GM04503 (cell line): Measurements from ENCODE around the gene HOXB13.

Experiments used
- DNase-seq: peaks from one replicate; pipeline ENCODE4 v3.0.0-alpha.2; 2012; ENCODE audit warnings: low read depth

HOXB13 gene

DNA sequence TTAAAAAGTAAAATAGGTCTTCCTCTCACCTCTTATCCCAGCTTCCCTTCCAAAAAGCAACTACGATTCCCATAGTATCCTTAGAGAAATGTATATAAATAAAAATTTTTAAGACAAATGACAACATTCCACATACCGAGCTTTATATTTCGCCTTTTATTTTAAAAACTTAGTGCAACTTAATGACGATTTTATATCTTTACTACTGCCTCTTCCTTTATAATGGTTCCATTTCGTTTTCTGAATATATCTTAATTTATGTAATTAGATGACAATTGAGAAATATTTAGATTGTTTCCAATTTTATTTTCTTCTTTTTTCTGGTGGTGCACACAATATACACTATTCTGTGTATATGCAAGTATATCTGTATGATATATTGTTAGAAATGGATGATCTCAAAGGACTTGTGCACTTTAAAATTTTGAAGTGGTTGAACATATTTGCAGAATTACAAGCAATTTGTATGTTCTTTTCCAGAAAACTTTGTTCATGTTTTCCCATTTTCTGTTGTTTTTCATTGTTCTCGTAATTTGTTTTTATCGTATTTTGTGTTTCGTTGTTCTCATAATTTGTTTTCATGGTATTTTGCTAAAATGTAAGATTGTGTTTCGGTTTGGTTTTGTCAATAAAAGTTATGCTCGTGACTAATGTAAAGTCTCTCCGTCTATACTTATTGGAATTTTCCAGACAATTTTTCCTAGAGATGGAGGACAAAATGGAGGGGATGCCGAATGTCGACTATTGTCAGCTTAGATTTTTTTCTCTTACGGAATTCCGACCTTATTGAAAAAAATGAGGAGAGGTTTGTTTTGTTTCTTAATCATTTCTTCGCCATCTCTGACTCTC, 20.4 kb upstream of the HOXB13 start:
- no peak for DNase-seq

DNA sequence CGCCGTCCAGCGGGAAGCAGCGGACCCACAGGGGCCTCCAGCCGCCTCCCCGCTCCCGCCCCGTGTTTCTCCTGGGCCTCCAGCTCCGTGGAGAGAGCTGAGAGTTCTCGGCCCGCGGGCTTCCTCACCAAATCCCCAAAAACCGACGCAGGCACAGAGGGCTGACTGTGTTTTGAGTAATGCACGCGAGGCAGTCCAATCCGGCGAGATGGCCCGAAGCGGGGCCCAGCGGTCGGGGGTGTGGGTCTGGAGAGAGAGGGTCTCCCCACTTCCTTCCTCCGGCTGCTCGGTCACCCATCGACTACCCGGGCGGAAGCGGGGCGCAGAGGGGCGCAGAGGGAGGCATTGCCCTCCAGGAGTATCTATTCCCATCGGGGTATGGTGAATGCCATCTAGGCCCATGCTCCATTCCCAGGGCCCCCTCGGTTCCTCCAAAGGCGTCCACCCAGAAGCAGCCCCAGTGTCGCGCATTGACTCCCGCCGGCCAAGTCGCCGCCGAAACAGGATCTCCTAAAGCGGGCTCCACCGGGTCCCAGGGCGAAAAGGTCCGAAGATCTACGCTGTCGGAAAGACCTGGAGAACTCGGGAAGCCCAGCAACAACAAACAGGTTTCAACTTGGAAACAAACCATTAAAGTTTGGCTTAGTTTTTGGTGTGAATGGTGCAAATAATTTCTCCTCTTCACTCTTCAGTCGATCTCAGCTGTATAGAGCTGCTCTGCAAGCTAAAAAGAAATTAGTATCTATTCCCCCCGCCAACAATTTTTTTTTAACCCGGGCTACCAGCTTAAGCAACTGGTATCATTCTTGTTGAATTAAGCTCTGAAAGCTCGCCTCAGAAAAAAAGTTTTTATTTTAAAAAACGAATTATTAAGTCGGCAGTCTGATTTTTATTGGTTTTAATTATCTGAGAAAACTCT, 19.2 kb upstream of the HOXB13 start:
- no peak for DNase-seq

- DNase-seq, result no peak
Measured at GRCh38 chr17:48746916-48747444, 18.4 kb upstream of the HOXB13 start.

GRCh38 chr17:48745381-48746275, 17.1 kb upstream of the HOXB13 start:
- DNase-seq, result no peak

- DNase-seq, result no peak
Measured at GRCh38 chr17:48740537-48740936, 12.0 kb upstream of the HOXB13 start.

DNA sequence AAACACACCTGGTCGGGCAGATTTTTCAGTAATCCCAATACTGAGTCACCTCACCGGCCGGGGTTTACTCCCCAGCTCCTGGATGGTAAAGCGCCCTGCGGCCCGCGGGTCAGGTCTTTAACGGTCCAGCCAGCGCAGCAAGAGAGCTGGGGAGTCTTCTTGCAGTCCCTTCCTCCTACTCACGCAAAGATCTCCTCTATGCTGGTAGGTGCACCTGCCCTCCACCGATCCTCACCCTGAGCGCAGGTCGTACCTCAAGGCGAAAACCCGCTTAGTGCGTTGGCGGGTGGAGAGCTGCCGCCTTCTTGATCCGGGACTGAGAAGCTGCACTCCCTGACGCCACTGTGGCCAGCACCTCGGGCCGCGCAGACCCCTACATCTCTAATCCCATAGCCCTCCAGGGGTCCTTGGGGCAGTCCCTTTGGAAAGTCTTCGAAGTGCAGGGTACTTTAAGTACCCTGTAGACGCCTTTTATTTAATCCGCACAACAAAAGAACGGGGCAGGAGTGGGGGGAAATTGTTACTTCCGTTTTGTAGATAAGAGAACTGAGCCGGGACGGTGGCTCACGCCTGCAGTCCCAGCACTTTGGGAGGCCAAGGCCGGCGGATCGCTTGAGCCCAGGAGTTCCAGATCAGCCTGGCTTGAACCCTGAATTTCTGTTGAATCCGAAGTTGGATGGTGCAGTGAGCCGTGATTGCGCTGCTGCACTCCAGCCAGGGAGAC, 10.4 kb upstream of the HOXB13 start:
- DNase-seq, result no peak

DNA sequence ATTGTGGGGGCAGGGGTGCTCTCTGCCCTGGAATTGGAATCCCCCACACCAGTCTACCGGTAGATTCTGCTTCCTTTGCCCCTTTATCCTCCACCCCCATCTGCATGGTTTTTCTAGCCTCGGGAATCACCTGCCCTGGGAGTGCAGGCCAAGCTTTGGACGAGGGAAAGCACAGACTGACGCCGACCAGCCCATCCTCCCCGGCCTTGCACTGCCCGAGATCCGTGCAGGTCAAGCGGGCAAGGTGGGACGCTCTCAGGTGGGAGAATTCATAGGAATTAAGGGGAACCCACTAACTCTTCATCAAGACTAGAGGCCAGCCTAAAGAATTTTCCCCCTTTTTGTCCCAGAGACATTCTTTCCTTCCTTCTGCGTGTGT, 9.9 kb upstream of the HOXB13 start:
- no peak for DNase-seq

GRCh38 chr17:48737330-48738043, 8.9 kb upstream of the HOXB13 start:
- DNase-seq, result no peak

GRCh38 chr17:48735062-48735351, 6.5 kb upstream of the HOXB13 start:
- DNase-seq, result no peak

DNA sequence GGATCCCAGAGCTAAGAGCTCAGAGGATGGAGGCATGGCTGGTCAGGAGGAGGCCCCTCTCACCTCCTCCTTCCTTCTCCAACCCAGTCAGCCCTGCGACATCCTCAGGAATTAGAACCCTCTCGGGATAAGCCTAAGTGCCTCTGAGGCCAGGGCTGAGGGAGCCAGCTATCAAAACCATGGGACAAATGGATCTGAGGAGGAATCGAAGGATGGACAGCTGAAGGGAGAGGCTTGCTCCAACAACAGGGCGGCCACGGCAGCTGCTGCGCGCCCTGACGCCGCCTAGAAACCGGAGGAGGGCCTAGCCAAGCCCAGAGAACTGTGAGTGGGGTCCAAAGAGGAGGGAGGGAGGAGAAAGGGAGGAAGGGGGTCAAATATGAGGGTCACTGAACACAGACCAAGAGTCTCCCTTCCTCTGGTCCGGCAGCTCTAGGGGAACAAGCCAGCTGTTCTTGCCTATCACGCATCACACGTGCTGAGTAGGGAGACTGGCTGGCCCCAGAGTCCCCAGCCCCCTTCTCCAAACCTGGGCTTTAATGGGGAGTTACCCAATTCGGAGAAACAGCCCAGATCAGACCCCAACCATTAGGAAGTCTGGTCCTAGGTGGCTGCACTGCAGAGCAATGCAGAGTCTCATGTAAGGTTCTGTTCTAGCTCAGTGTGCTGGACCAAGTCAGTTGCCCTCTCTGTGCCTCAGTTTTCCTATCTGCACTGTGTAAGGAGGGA, 5.9 kb upstream of the HOXB13 start:
- no peak for DNase-seq

GRCh38 chr17:48733632-48734328, 5.2 kb upstream of the HOXB13 start:
- no peak for DNase-seq

DNA sequence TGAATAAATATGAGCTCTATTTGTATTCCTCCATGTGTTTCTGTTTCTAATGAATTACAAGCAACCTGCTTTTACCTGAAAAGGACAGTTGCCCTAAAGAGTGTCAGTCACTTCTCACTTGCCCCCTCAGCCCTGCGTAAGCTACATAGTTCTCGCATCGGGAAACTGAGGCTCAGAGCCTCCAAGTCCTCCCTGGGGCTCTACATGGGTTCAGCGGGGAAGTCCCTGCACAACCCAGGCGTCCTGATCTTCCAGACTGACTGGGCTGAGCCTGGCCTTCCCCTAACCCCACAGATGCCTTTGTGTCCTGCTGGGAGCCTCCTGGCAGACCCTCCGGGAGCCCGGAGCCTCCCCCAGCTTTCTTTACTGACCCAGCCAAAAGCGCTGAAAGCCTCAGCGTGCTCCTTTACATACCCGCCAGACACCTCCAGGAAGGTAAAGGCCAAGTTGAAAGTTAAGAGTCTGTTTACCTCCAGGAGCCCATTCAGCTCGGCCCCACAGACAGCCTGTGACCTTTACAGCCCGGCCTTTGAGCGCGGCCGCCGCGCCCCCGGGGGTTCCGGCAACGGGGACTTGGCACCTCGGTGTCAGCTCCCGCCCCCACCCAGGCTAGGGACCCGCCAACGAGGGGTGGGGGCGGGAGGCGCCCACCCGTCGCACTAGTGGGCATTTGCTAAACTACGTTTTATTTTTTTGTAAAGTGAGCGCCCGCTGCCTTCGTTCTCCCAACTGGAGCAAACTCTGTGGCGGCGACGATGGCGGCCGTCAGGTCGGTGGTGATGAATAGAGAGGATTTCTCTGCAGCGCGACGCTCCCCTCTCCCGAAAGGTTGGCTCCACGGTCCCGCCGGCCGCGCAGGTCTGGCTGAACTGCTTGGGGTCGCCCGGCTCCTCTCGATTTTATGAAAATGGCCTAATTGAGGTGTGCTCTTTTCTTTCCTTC, 4.4 kb upstream of the HOXB13 start:
- DNase-seq, result no peak

DNA sequence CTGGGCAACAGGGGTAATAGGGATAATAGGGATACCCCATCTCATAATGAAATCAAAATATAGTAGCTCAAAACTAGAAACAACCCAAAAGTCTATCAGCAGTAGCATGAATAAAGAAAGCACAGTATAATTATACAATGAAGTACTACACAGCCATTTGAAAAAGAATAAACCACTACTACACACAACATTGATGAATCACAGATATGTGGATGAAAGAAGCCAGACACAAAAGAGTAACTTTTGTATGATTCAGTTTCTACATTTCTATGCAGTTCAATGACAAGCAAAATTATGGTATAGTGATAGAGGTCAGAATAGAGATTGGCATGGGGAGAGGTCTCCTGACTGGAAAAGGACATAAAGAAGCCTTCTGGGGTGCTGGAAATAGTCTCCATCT, 2.8 kb upstream of the HOXB13 start:
- DNase-seq, result no peak

- no peak for DNase-seq
Measured at GRCh38 chr17:48730240-48730550, 1.6 kb upstream of the HOXB13 start.

DNA sequence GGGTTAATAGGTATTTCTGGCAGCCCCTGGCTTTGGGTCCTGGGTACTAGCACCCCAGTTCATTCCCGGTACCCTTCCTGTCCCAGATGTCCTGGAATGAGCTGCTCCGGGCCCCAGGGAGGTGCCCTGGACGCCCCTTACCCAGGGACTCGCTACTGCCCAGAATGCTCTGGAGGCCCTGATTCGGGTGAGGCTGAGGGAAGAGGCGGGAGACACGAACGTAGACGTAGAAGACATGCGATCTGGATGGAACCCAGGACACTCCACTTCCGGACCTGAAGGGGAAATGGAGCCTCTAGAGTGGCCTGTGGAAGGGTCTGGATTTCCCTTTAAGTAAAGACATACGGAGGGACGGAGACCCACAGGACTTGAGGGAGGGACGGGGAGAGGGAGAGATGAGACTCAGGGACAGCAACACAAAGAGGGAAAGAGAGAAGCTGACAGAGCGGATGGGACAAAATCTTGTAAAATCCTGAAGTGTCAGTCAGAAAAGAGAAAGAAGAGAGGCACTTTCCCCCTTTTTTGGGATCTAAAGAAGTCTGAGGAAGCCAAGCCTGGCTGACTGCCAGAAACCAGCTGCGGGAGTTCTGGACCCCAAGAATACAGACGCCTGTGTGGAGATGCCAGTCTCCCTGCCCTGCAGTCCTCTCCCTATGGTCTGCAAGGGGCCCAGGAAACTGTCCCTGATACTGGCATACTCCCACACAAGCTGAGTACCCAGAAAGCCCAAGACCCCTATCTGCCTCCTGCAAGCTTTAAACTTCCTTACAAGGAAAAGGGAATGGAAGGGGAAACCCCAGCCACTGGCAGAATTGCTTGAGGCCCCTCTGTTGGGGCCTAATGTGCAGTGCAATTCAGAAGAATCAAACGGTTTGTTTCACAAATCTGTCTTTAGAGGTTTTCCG, 1.0 kb upstream of the HOXB13 start:
- no peak for DNase-seq

DNA sequence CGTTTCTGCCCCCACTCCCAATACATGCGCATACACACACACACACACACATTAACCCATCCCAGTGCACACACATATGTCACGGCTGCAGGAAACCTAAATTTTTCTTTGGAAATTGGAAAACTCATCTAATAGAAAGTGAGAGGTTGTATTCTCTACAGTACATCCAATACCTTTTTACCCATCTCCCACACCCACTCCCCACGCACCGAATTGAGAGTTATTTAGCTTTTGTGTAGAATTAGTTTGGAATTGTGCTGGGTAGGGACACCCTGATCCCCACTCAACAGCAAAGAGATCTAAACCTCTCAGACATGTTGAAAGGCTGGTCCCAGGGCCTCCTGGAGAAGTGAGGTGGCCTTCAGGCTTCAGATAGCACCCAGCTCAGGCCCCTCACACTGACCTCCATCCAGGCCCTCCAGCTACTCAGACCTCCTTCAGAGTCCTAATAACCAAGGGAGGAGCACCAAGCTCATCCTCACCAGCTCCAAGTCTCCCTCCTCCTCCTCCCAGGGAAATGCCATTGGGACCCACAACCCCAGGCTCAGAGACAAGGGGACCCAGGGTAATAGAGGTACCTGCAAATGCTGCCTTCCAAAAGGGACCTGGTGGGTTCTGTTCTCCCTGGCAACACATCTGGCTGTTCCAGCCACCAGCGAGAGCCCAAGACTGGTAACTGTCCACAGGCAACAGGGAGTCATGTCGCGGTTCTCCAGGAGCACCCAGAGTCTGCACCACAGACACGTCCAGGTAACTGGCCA, 955 bp downstream of the HOXB13 start:
- no peak for DNase-seq

DNA sequence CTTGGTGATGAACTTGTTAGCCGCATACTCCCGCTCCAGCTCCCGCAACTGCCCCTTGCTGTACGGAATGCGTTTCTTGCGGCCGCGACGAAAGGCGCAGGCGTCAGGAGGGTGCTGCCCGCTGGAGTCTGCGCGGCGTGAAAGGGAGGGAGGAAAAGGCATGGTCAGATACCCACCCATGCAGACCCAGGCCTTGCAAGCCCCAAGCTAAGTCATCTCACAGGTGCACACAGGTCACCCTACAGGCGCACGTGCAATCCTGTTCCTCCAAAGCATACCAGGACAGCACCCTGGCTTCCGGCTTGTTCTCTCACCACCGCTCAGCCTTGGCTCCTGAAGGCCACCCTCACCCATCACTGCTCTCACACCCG, 1.6 kb downstream of the HOXB13 start:
- DNase-seq, result no peak
